ENCODE measurements around the gene PSKH1. TPM values are rescaled to one million over a fixed set of nuclear protein-coding genes. Genes with fewer than 3 reads are reported as not detected.

The PSKH1 gene
- total and polyA plus RNA-seq, 3 donors from 2014 or later = 47.7 to 66.8 (median 50.5) TPM

DNA sequence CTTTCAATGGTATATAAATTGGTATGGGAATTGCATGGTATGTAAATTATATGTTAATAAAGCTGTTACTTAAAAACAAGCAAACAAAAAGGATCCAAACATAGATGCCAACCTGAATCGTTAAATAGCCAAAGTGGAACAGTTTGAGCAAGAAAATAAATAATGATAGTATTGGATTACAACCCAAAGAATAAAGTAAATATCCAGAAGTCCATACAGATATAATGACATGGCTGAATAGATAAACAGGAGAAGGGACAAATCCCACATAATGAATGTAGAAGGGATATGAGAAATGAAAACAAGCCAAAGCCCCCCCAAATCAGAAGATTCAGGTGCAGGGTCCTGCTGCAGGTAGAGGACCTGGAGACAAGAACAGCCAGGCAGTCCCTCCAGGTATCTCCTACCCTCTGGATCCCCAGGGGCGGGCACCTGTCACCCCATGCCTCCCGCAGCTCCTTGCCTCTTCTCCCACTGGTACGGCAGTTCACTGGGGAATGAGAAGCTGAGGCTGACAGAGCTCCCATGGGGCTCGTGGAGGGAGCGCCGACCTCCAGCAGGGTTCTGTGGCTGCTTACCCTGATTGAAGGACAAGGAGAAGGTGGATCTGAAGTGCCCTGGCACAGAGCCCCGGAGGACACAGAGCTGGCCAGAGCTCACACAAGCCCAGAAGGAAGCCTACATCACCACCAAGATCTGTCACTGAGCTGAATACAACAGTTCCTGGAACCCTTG lies 60.8 kb downstream of the PSKH1 start:
- DNase-seq = no peak
- H3K36me3 ChIP-seq (ENCODE audit: low read depth, missing control alignments) = no peaks in the 10 kb centered on the region
- intact Hi-C loops (cut with DNase I; ENCODE audit: low total_unique reads) = no loop called here

DNA sequence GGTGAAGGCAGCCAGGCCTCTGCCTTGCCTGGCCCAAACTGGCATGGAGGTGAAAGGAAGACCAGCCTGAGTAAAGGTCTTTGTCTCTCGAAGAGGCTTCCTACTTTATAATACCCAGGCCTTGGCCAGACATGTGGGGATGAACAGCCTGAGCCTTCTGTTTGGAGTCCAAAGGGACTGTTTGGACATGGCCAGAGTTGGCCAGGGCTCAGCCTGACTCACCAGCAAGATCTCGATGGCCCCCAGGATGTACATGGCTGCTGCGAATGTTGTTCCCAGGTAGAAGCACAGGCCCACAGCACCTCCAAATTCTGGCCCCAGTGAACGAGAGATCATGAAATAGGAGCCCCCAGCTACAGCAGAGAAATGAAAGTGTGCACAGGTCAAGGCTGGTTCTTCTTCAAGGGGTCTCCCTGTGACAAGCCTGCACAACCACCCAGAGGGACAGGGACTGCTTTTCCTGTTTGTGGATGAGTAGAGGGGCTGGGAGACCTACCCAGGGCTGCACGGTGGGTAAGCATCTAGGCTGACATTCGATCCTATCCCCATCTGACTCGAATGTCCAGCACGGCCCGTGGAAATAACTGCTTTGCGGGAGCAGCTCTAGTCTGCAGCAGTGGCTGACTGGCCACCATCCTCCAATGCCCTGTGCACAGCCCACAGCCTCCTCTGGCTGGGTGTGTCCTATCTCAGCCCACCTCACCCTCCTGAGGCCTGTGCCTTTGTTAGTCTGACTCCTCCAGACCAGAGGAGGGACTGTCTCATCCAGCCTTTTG lies 61.6 kb downstream of the PSKH1 start:
- no peaks in the 10 kb centered on the region for H3K9me3 ChIP-seq
- intact Hi-C loops (cut with DNase I; ENCODE audit: low total_unique reads) = no loop called here
- H3K4me1 ChIP-seq = peaks cover 19% of the 10 kb centered on the region
- DNase-seq = no peak
- WGBS, 2 donors = 82 to 83% methylated on average over 8 to 10 of the region's 10 CpGs
- H3K4me3 ChIP-seq = no peak overlapping the region
- H3K27me3 ChIP-seq = no peaks in the 10 kb centered on the region
- H3K36me3 ChIP-seq (ENCODE audit: low read depth, missing control alignments) = no peaks in the 10 kb centered on the region
- no peak overlapping the region for H3K27ac ChIP-seq
- TF ChIP-seq, protein P1, sequence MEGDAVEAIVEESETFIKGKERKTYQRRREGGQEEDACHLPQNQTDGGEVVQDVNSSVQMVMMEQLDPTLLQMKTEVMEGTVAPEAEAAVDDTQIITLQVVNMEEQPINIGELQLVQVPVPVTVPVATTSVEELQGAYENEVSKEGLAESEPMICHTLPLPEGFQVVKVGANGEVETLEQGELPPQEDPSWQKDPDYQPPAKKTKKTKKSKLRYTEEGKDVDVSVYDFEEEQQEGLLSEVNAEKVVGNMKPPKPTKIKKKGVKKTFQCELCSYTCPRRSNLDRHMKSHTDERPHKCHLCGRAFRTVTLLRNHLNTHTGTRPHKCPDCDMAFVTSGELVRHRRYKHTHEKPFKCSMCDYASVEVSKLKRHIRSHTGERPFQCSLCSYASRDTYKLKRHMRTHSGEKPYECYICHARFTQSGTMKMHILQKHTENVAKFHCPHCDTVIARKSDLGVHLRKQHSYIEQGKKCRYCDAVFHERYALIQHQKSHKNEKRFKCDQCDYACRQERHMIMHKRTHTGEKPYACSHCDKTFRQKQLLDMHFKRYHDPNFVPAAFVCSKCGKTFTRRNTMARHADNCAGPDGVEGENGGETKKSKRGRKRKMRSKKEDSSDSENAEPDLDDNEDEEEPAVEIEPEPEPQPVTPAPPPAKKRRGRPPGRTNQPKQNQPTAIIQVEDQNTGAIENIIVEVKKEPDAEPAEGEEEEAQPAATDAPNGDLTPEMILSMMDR (IDR thresholded peaks at IDR 0.05) = no peak
- TF ChIP-seq POLR2A (IDR thresholded peaks at IDR 0.05) = no peak

More for the DNA sequence above, 60.8 kb downstream of the PSKH1 start:
- 76 to 97% methylated on average over 3 to 8 of the region's 8 CpGs for WGBS, 2 donors
- H3K4me3 ChIP-seq = no peak overlapping the region
- no peaks in the 10 kb centered on the region for H3K9me3 ChIP-seq
- TF ChIP-seq, protein P1 (IDR thresholded peaks at IDR 0.05) = no peak
- TF ChIP-seq POLR2A (IDR thresholded peaks at IDR 0.05) = no peak
- H3K27ac ChIP-seq = no peak overlapping the region
- peaks cover 12% of the 10 kb centered on the region for H3K4me1 ChIP-seq
- H3K27me3 ChIP-seq = no peaks in the 10 kb centered on the region

GRCh38 chr16:67957622-67958021 lies 64.6 kb downstream of the PSKH1 start:
- no peaks in the 10 kb centered on the region for H3K27me3 ChIP-seq
- intact Hi-C loops (cut with DNase I; ENCODE audit: low total_unique reads) = no loop called here
- DNase-seq = no peak
- TF ChIP-seq POLR2A (IDR thresholded peaks at IDR 0.05) = no peak
- 92% methylated on average over 4 to 9 of the region's 9 CpGs for WGBS, 2 donors
- H3K4me3 ChIP-seq = no peak overlapping the region
- H3K9me3 ChIP-seq = no peaks in the 10 kb centered on the region
- H3K4me1 ChIP-seq = peaks cover 15% of the 10 kb centered on the region
- H3K36me3 ChIP-seq (ENCODE audit: low read depth, missing control alignments) = no peaks in the 10 kb centered on the region
- no peak overlapping the region for H3K27ac ChIP-seq

DNA sequence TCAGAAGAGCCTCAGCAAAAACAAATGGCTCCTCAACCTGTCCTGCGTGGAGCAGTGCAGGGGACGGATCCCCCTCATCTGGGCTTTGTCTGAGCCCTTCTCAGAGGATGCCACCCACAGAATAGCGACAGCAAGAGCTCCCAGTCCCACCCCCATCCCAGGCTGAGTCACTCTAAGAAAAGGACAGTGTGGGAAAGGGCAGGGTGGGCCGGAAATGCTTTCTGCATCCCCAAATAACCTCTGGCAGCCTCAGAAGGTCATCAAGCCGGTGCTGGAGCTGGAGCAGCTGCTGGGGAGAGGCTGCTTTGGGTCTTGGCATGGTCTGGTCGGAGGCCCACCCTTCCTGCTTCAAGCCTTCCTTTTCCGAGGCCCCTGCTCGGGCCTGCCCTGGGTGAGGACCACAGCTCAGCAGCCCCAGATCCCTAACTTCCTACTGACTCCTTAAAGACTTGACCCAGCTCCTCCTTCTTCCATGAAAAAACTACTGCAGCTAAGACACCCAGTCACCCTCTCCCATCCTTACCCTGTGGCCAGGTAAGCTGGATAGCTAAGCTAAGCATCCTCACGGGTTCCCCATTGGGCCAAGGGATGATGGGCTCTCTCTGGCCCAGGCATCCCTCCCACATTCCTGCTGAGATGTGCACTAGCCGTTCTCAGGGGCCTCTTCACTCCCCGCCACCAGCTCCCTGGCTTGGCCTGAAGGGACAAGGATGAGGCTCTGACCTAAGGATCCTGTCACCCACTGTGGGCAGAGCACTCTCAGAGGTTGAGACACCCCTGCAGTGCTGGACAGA lies 66.7 kb downstream of the PSKH1 start:
- intact Hi-C loops (cut with DNase I; ENCODE audit: low total_unique reads) = no loop called here
- Histone ChIP-seq H3K4me1 (peaks cover 18% of the 10 kb centered on the region), H3K9me3 (no peaks in the 10 kb centered on the region), H3K27ac (peak overlapping the region in 1 of 2 donors; percentile 73), H3K27me3 (no peaks in the 10 kb centered on the region), H3K4me3 (no peak overlapping the region), H3K36me3 (ENCODE audit: low read depth, missing control alignments) (no peaks in the 10 kb centered on the region)
- DNase-seq = peak; percentile 70
- TF ChIP-seq, protein P1 (IDR thresholded peaks at IDR 0.05) = no peak
- no peak for TF ChIP-seq POLR2A (IDR thresholded peaks at IDR 0.05)
- WGBS, 2 donors = 54 to 57% methylated on average over 4 to 11 of the region's 11 CpGs

DNA sequence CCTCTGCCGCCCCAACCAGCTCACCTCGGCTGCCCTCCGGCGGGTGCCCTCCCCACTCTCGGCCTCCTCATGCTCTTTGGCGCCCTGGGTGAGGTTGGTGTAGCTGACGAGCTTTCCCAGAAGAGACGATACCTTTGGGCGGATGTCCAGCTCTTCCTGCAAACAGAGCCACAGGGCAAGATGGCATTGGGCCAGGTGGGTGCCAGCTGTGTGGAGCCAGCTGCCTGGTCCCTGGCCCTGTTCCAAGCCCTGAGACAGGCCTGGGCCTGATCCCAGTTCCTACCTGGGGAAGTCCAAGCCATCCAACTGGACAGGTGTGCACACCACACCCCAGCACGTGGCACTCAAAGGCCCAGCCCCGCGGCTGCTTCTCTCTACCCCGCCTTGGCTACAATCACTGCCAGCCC lies 68.5 kb downstream of the PSKH1 start:
- intact Hi-C loops (cut with DNase I; ENCODE audit: low total_unique reads) = no loop called here
- H3K4me1 ChIP-seq = peaks cover 28% of the 10 kb centered on the region
- no peak overlapping the region for H3K4me3 ChIP-seq
- no peaks in the 10 kb centered on the region for H3K9me3 ChIP-seq
- no peaks in the 10 kb centered on the region for H3K36me3 ChIP-seq (ENCODE audit: low read depth, missing control alignments)
- TF ChIP-seq POLR2A (IDR thresholded peaks at IDR 0.05) = no peak
- TF ChIP-seq, protein P1 (IDR thresholded peaks at IDR 0.05) = no peak
- 93% methylated on average over 13 of the region's 13 CpGs; no CpG with 5 or more reads in 1 of the 2 donors for WGBS, 2 donors
- DNase-seq = no peak
- H3K27ac ChIP-seq = no peak overlapping the region
- no peaks in the 10 kb centered on the region for H3K27me3 ChIP-seq

Data from testis (tissue), 3 donors.